H1 (cell line): ENCODE data around the gene PBX3. TPM values are rescaled to one million over a fixed set of nuclear protein-coding genes. Genes with fewer than 3 reads are reported as not detected.

Experiments used
- CTCF ChIA-PET: fragments of 300-600 bp; sonication (Branson Sonifier 250); formaldehyde crosslinking; loops from one replicate; lab custom pipeline; 2021; ENCODE audit not compliant: partially characterized antibody; lab: Charles Lee
- POLR2A ChIA-PET: fragments of 300-600 bp; sonication (Branson Sonifier 250); formaldehyde crosslinking; loops from one replicate; lab custom pipeline; 2021; ENCODE audit warnings: inconsistent platforms; ENCODE audit not compliant: partially characterized antibody; lab: Charles Lee
- DNase-seq, 2 experiments: peaks; one replicate each; pipeline versions ENCODE4 v3.0.0 to v3.0.0-alpha.2; 2010 to 2022; ENCODE audit warnings: low spot score in 2 of 2, low read depth in 1 of 2, mixed read lengths in 1 of 2
- FAIRE-seq: peaks from 2 replicates; lab custom pipeline; 2011; peaks lifted over from hg19 to GRCh38; lab: Jason Lieb, UNC
- H2AFZ ChIP-seq: 2 replicates; pipeline ENCODE4 v1.8.1; 2012; ENCODE audit warnings: low read length, inconsistent platforms
- H2AK5ac ChIP-seq: 2 replicates; pipeline ENCODE4 v1.6.1; 2013; ENCODE audit warnings: low read depth, low read length
- H2BK120ac ChIP-seq: replicated peaks from 2 replicates; pipeline ENCODE3; 2013; ENCODE audit warnings: low read depth, low read length, inconsistent platforms
- H2BK12ac ChIP-seq: 2 replicates; pipeline ENCODE4 v1.6.1; 2013; ENCODE audit warnings: low read depth, low read length
- H2BK15ac ChIP-seq: 2 replicates; pipeline ENCODE4 v1.6.1; 2013; ENCODE audit warnings: low read length
- H2BK20ac ChIP-seq: 2 replicates; pipeline ENCODE4 v1.6.1; 2013; ENCODE audit warnings: low read length
- H2BK5ac ChIP-seq: 2 replicates; pipeline ENCODE4 v1.6.1; 2013; ENCODE audit warnings: low read depth, low read length
- H3K14ac ChIP-seq: 2 replicates; pipeline ENCODE4 v1.6.1; 2013; ENCODE audit warnings: inconsistent platforms; ENCODE audit not compliant: insufficient read length
- H3K18ac ChIP-seq: 2 replicates; pipeline ENCODE4 v1.6.1; 2013; ENCODE audit warnings: low read length; ENCODE audit errors: extremely low read depth
- H3K23ac ChIP-seq: 2 replicates; pipeline ENCODE4 v1.6.1; 2013; ENCODE audit warnings: inconsistent platforms; ENCODE audit not compliant: insufficient read length
- H3K23me2 ChIP-seq: 2 replicates; pipeline ENCODE4 v1.6.1; 2013; ENCODE audit warnings: low read depth, low read length
- H3K27ac ChIP-seq: 2 replicates; pipeline ENCODE4 v1.6.1; 2011; ENCODE audit warnings: low read depth, low read length, inconsistent platforms
- H3K27me3 ChIP-seq, 4 experiments: replicated peaks in 1 of 4; 1 replicate in 1 of 4; 2 replicates in 3 of 4; pipeline versions ENCODE4 v1.6.1 to v1.8.1; 2011 to 2013; ENCODE audit warnings: low read length in 3 of 4, mild to moderate bottlenecking in 3 of 4, inconsistent platforms in 2 of 4, mixed read lengths in 2 of 4, moderate library complexity in 1 of 4; ENCODE audit not compliant: control insufficient read depth in 3 of 4, insufficient read depth in 3 of 4; ENCODE audit errors: extremely low read depth in 1 of 4
- H3K36me3 ChIP-seq, 4 experiments: 2 replicates each; pipeline versions ENCODE4 v1.6.1 to v1.8.1; 2011 to 2013; ENCODE audit warnings: mild to moderate bottlenecking in 4 of 4, low read length in 3 of 4, moderate library complexity in 2 of 4, control low read depth in 1 of 4, inconsistent platforms in 1 of 4; ENCODE audit not compliant: insufficient read depth in 4 of 4, control insufficient read depth in 2 of 4
- H3K4ac ChIP-seq: replicated peaks from 2 replicates; pipeline ENCODE3; 2013; ENCODE audit warnings: low read length, low read depth, mixed read lengths, inconsistent platforms; ENCODE audit not compliant: insufficient read length
- H3K4me1 ChIP-seq, 4 experiments: replicated peaks in 1 of 4; 1 replicate in 1 of 4; 2 replicates in 3 of 4; pipeline versions ENCODE4 v1.6.1 to v1.8.1; 2011 to 2013; ENCODE audit warnings: low read length in 3 of 4, inconsistent platforms in 2 of 4, mixed read lengths in 1 of 4; ENCODE audit not compliant: insufficient read depth in 4 of 4, control insufficient read depth in 3 of 4
- H3K4me2 ChIP-seq, 2 experiments: 2 replicates each; pipeline versions ENCODE4 v1.6.1 to v1.8.1; 2011 to 2013; ENCODE audit warnings: low read depth in 2 of 2, low read length in 2 of 2, control low read depth in 1 of 2, inconsistent platforms in 1 of 2, mild to moderate bottlenecking in 1 of 2; ENCODE audit not compliant: insufficient read depth in 1 of 2
- H3K4me3 ChIP-seq, 4 experiments: fragments of 200-600, 300-600 bp in 1 of 4; sonication (generic), shearing (Covaris generic), sonication (Bioruptor Twin) in 1 of 4; 2 replicates each; pipeline versions ENCODE4 v1.5.1 to v1.8.1; 2011 to 2016; ENCODE audit warnings: low read length in 4 of 4, low read depth in 3 of 4, control low read depth in 2 of 4, inconsistent platforms in 2 of 4, mild to moderate bottlenecking in 2 of 4, mixed read lengths in 1 of 4, moderate library complexity in 1 of 4; ENCODE audit not compliant: insufficient read depth in 2 of 4; ENCODE audit errors: extremely low read depth in 1 of 4
- H3K56ac ChIP-seq: replicated peaks from 2 replicates; pipeline ENCODE3; 2013; ENCODE audit warnings: low read depth, mild to moderate bottlenecking, mixed read lengths, low read length, inconsistent platforms; ENCODE audit not compliant: insufficient read length
- H3K79me1 ChIP-seq: 2 replicates; pipeline ENCODE4 v1.6.1; 2013; ENCODE audit warnings: low read depth, low read length, control low read depth
- H3K79me2 ChIP-seq, 2 experiments: 2 replicates each; pipeline versions ENCODE4 v1.6.1 to v1.8.1; 2012 to 2013; ENCODE audit warnings: low read length in 2 of 2, mild to moderate bottlenecking in 2 of 2, inconsistent platforms in 1 of 2; ENCODE audit not compliant: insufficient read depth in 2 of 2, control insufficient read depth in 1 of 2
- H3K9ac ChIP-seq, 4 experiments: replicated peaks in 1 of 4; 1 replicate in 1 of 4; 2 replicates in 3 of 4; pipeline versions ENCODE4 v1.6.1 to v1.8.1; 2011 to 2013; ENCODE audit warnings: low read depth in 3 of 4, low read length in 3 of 4, control low read depth in 2 of 4, mild to moderate bottlenecking in 2 of 4, moderate library complexity in 2 of 4, inconsistent platforms in 1 of 4; ENCODE audit errors: extremely low read depth in 1 of 4
- H3K9me3 ChIP-seq, 2 experiments: 2 replicates each; pipeline versions ENCODE4 v1.6.1 to v1.8.1; 2012 to 2013; ENCODE audit warnings: mild to moderate bottlenecking in 2 of 2, moderate library complexity in 2 of 2, control low read depth in 1 of 2, inconsistent platforms in 1 of 2, low read depth in 1 of 2, low read length in 1 of 2, mixed read lengths in 1 of 2; ENCODE audit not compliant: insufficient read depth in 2 of 2
- H4K20me1 ChIP-seq, 2 experiments: replicated peaks in 1 of 2; 2 replicates each; pipeline versions ENCODE3 to v1.8.1; 2011 to 2013; ENCODE audit warnings: inconsistent platforms in 2 of 2, low read length in 2 of 2, mild to moderate bottlenecking in 1 of 2; ENCODE audit not compliant: insufficient read depth in 2 of 2, control insufficient read depth in 1 of 2
- H4K5ac ChIP-seq: 2 replicates; pipeline ENCODE4 v1.6.1; 2013; ENCODE audit warnings: low read length, low read depth, mixed read lengths, inconsistent platforms; ENCODE audit not compliant: insufficient read length
- H4K8ac ChIP-seq: 2 replicates; pipeline ENCODE4 v1.8.0; 2013; ENCODE audit warnings: mild to moderate bottlenecking, moderate library complexity, low read length, inconsistent platforms; ENCODE audit not compliant: insufficient read depth; ENCODE audit errors: extremely low read depth
- H4K91ac ChIP-seq: replicated peaks from 2 replicates; pipeline ENCODE3; 2013; ENCODE audit warnings: low read length, mixed read lengths, inconsistent platforms; ENCODE audit not compliant: insufficient read length
- BACH1 ChIP-seq: IDR thresholded peaks from 2 replicates; pipeline ENCODE4 v1.6.1; 2012; ENCODE audit warnings: low read length, improper control_type of control experiment
- CBX8 ChIP-seq: fragments of 300-800, 300-1000 bp; sonication (generic); IDR thresholded peaks from 2 replicates; pipeline ENCODE4 v1.7.1; 2016; ENCODE audit warnings: low read depth, low read length, borderline replicate concordance
- CTBP2 ChIP-seq: IDR thresholded peaks from 2 replicates; pipeline ENCODE4 v1.7.0; 2011; ENCODE audit warnings: borderline replicate concordance, mild to moderate bottlenecking, moderate library complexity, mixed read lengths, low read length; ENCODE audit not compliant: insufficient read depth, insufficient read length
- EZH2 ChIP-seq: fragments of 200-600 bp; sonication (generic); IDR thresholded peaks from 2 replicates; pipeline ENCODE4 v1.7.1; 2012; ENCODE audit warnings: low read depth, mild to moderate bottlenecking, moderate library complexity, low read length, inconsistent platforms; ENCODE audit not compliant: severe bottlenecking
- FOSL1 ChIP-seq: IDR thresholded peaks from 2 replicates; pipeline ENCODE4 v1.6.1; 2011; ENCODE audit warnings: mild to moderate bottlenecking, low read depth, low read length, moderate library complexity; ENCODE audit not compliant: insufficient read depth
- GTF2F1 ChIP-seq: IDR thresholded peaks from 2 replicates; pipeline ENCODE4 v1.6.1; 2012; ENCODE audit warnings: low read depth, low read length, improper control_type of control experiment, borderline replicate concordance
- HDAC2 ChIP-seq, 2 experiments: fragments of 300-600 bp in 1 of 2; sonication (generic) in 1 of 2; IDR thresholded peaks; 2 replicates each; pipeline ENCODE4 v1.6.1; 2011 to 2012; ENCODE audit warnings: low read depth in 2 of 2, low read length in 2 of 2, mild to moderate bottlenecking in 2 of 2, moderate library complexity in 2 of 2, borderline replicate concordance in 1 of 2, inconsistent platforms in 1 of 2
- JUN ChIP-seq: IDR thresholded peaks from 2 replicates; pipeline ENCODE4 v1.6.1; 2011; ENCODE audit warnings: low read depth, mild to moderate bottlenecking, improper control_type of control experiment, low read length
- KDM4A ChIP-seq: IDR thresholded peaks from one replicate; pipeline ENCODE4 v1.7.1; 2012; ENCODE audit warnings: low read depth, mild to moderate bottlenecking, moderate library complexity, low read length, inconsistent platforms; ENCODE audit not compliant: severe bottlenecking
- SRF ChIP-seq: IDR thresholded peaks from 2 replicates; pipeline ENCODE4 v1.6.1; 2011; ENCODE audit warnings: mild to moderate bottlenecking, low read depth, low read length, moderate library complexity
- TCF12 ChIP-seq: IDR thresholded peaks from 2 replicates; pipeline ENCODE4 v1.6.1; 2011; ENCODE audit warnings: low read depth, mild to moderate bottlenecking, low read length
- YY1 ChIP-seq: IDR thresholded peaks from 2 replicates; pipeline ENCODE4 v1.6.1; 2011; ENCODE audit warnings: low read depth, mild to moderate bottlenecking, low read length
- WGBS, 2 experiments: shearing (Covaris generic) in 1 of 2; methylation state at CpG; one replicate each; pipeline versions ENCODE4 v1.1.6 to v1.1.7; 2013 to 2015; ENCODE audit warnings: low lambda C conversion rate in 2 of 2, mixed read lengths in 2 of 2, inconsistent platforms in 1 of 2, low coverage in 1 of 2, missing lambda C conversion rate in 1 of 2; ENCODE audit not compliant: insufficient replicate concordance in 2 of 2, insufficient coverage in 1 of 2, insufficient read length in 1 of 2; ENCODE audit errors: extremely low coverage in 1 of 2, missing lambda C conversion rate in 1 of 2; 5-methylcytosine and 5-hydroxymethylcytosine counted together
- polyA plus RNA-seq, 7 experiments: library from polyadenylated mRNA; depleted of rRNA in 3 of 7; stranded (reverse) in 5 of 7; unstranded in 2 of 7; fragments of >200 nt in 5 of 7; fragments of 200-250 nt in 2 of 7; gene quantifications; 1 replicate in 5 of 7; 2 replicates in 1 of 7; 4 replicates in 1 of 7; pipeline versions ENCODE4 v1.2.1 to v1.2.3, GENCODE V29; 2011 to 2013; ENCODE audit warnings: missing spikeins in 2 of 7, mixed read lengths in 2 of 7
- total RNA-seq: library from RNA; stranded (reverse); fragmentation: NEBNext Ultra II Directional; extraction: Animal tissue kit (Norgen Biotek cat#: 25700); gene quantifications from 2 replicates; pipeline ENCODE4 v1.2.1, GENCODE V29; 2021
- TF ChIP-seq, protein P1 (sequence below): IDR thresholded peaks from 2 replicates; pipeline ENCODE4 v1.6.1; 2012; ENCODE audit warnings: inconsistent platforms

The PBX3 gene
- total and polyA plus RNA-seq, 2 of the 8 experiments (the other 6 are each of a cell fraction or from before 2014, with no cell fraction given), result 22.7 to 44.3 TPM

- H3K36me3 ChIP-seq, result no peaks in the 10 kb centered on the region
- H3K4me3 ChIP-seq, result no peak overlapping the region
- H4K20me1 ChIP-seq, result no peaks in the 10 kb centered on the region
- H3K23me2 ChIP-seq, result no peaks in the 10 kb centered on the region
- 88% methylated on average over 1 of the region's 1 CpG; no CpG with 5 or more reads in 1 of the 2 experiments for WGBS, 2 experiments
- no peak for DNase-seq
- H3K4ac ChIP-seq, result no peak overlapping the region
- H3K14ac ChIP-seq, result no peak overlapping the region
- no peak overlapping the region for H2AFZ ChIP-seq
- H4K5ac ChIP-seq, result no peak overlapping the region
- CTCF ChIA-PET, result no interaction called here
- H2BK120ac ChIP-seq, result no peak overlapping the region
- H3K4me2 ChIP-seq, result no peak overlapping the region
- no peak overlapping the region for H3K23ac ChIP-seq
- no peak for FAIRE-seq
- H3K9ac ChIP-seq, result no peak overlapping the region
- no peaks in the 10 kb centered on the region for H3K4me1 ChIP-seq
- H4K8ac ChIP-seq, result no peak overlapping the region
- H3K18ac ChIP-seq, result no peak overlapping the region
- no peaks in the 10 kb centered on the region; the same call in 1 of the 2 replicates for H3K79me1 ChIP-seq
- no peak overlapping the region for H3K27ac ChIP-seq
- H3K9me3 ChIP-seq, result no peaks in the 10 kb centered on the region
- POLR2A ChIA-PET, result no interaction called here
- peaks cover 0 to 62% of the 10 kb centered on the region in 2 experiments; a peak in 2 of 4 replicates for H3K79me2 ChIP-seq
- no peak overlapping the region for H4K91ac ChIP-seq
- no peaks in the 10 kb centered on the region for H3K27me3 ChIP-seq
- H2BK12ac ChIP-seq, result no peak overlapping the region
- H2BK5ac ChIP-seq, result no peak overlapping the region
- no peak overlapping the region for H2AK5ac ChIP-seq
- no peak overlapping the region for H3K56ac ChIP-seq
- no peak overlapping the region for H2BK20ac ChIP-seq
- no peak overlapping the region for H2BK15ac ChIP-seq
- TF ChIP-seq GTF2F1 (no peak), KDM4A (no peak), CTBP2 (no peak), CBX8 (no peak), FOSL1 (no peak), EZH2 (no peak), TCF12 (no peak), BACH1 (no peak), YY1 (no peak), JUN (no peak), SRF (no peak), HDAC2 (IDR thresholded peaks at IDR 0.05; ENCODE audit: borderline replicate concordance in 1 of 2, low read depth in 2 of 2, low read length in 2 of 2) (no peak)
- TF ChIP-seq, protein P1, sequence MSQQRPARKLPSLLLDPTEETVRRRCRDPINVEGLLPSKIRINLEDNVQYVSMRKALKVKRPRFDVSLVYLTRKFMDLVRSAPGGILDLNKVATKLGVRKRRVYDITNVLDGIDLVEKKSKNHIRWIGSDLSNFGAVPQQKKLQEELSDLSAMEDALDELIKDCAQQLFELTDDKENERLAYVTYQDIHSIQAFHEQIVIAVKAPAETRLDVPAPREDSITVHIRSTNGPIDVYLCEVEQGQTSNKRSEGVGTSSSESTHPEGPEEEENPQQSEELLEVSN, result no peak
These were observed 116.8 kb downstream of the PBX3 start for GRCh38 chr9:125863923-125864322.
